Mammary epithelial cell (primary cell): ENCODE results near the gene GARNL3.

Experiments
- CTCF ChIP-seq, 2 donors: IDR thresholded peaks in 1 of 2; conservative IDR thresholded peaks in 1 of 2; 2 replicates each; pipeline ENCODE4 v1.5.1; 2011 to 2012; ENCODE audit warnings: inconsistent platforms in 2 of 2, low read length in 2 of 2, mild to moderate bottlenecking in 2 of 2, control low read depth in 1 of 2, low read depth in 1 of 2; ENCODE audit not compliant: insufficient read depth in 1 of 2; ENCODE audit errors: extremely low read depth in 1 of 2
- EZH2 ChIP-seq: IDR thresholded peaks from 2 replicates; pipeline ENCODE4 v1.6.1; 2012; ENCODE audit warnings: low read length, inconsistent platforms, borderline replicate concordance

- TF ChIP-seq CTCF (conservative IDR thresholded peaks at IDR 0.05 in 1 of 2, IDR thresholded peaks at IDR 0.05 in 1 of 2; ENCODE audit: extremely low read depth in 1 of 2, insufficient read depth in 1 of 2, low read depth in 1 of 2, low read length in 2 of 2) (peak; percentile 54 to 65), EZH2 (no peak)
These were observed 96.3 kb downstream of the GARNL3 start for GRCh38 chr9:127360829-127361228.
